Spleen (tissue), 13 donors: Measurements from ENCODE around the gene NOXO1. TPM values are rescaled to one million over a fixed set of nuclear protein-coding genes. Genes with fewer than 3 reads are reported as not detected.
A peak's percentile ranks its signal among the peaks of the same experiment; 100 is the strongest.

Experiments used
- DNase-seq: peaks from one replicate; pipeline ENCODE4 v3.0.0-alpha.2; 2020
- H3K27ac ChIP-seq, 8 donors: fragments of 200-600 bp; sonication (generic) in 7 of 8; 1 replicate in 4 of 8; 2 replicates in 4 of 8; pipeline versions ENCODE4 v1.5.0 to v1.8.0; 2016 to 2021; ENCODE audit warnings: inconsistent platforms in 4 of 8, mild to moderate bottlenecking in 4 of 8, moderate library complexity in 1 of 8
- H3K27me3 ChIP-seq, 7 donors: fragments of 200-600 bp; sonication (generic) in 6 of 7; replicated peaks in 1 of 7; 1 replicate in 4 of 7; 2 replicates in 3 of 7; pipeline versions ENCODE4 v1.5.0 to v1.8.0; 2016 to 2021; ENCODE audit warnings: inconsistent platforms in 3 of 7, mild to moderate bottlenecking in 1 of 7
- H3K36me3 ChIP-seq, 6 donors: fragments of 200-600 bp; sonication (generic) in 5 of 6; 1 replicate in 4 of 6; 2 replicates in 2 of 6; pipeline versions ENCODE4 v1.5.0 to v1.8.0; 2016 to 2021; ENCODE audit warnings: inconsistent platforms in 2 of 6
- H3K4me1 ChIP-seq, 6 donors: fragments of 200-600 bp; sonication (generic) in 5 of 6; 1 replicate in 3 of 6; 2 replicates in 3 of 6; pipeline versions ENCODE4 v1.5.0 to v1.8.0; 2016 to 2021; ENCODE audit warnings: inconsistent platforms in 3 of 6
- H3K4me3 ChIP-seq, 8 donors: fragments of 200-600 bp; sonication (generic) in 7 of 8; 1 replicate in 4 of 8; 2 replicates in 4 of 8; pipeline versions ENCODE4 v1.5.0 to v1.8.0; 2016 to 2021; ENCODE audit warnings: inconsistent platforms in 4 of 8, mild to moderate bottlenecking in 4 of 8, moderate library complexity in 2 of 8
- H3K9me3 ChIP-seq, 8 donors: fragments of 200-600 bp; sonication (generic) in 7 of 8; 1 replicate in 4 of 8; 2 replicates in 4 of 8; pipeline versions ENCODE4 v1.5.0 to v1.8.0; 2016 to 2021; ENCODE audit warnings: inconsistent platforms in 4 of 8
- POLR2A ChIP-seq, 3 donors: fragments of 450-650 bp; IDR thresholded peaks; one replicate each; pipeline ENCODE4 v1.5.1; 2017; ENCODE audit warnings: antibody characterized with exemption in 3 of 3, mild to moderate bottlenecking in 1 of 3
- POLR2AphosphoS5 ChIP-seq, 3 donors: sonication (generic); formaldehyde crosslinking; IDR thresholded peaks; one replicate each; pipeline ENCODE4 v1.5.1; 2017; ENCODE audit warnings: antibody characterized with exemption in 3 of 3
- WGBS, 5 donors: extraction: QIAGEN DNeasy Blood & Tissue Kit in 3 of 5; methylation state at CpG; one replicate each; pipeline versions ENCODE4 v1.1.5 to v1.1.7; 2013 to 2018; 5-methylcytosine and 5-hydroxymethylcytosine counted together
- intact Hi-C: fragments of 100-400 bp; cut with DNase I; formaldehyde crosslinking; loops from one replicate; pipeline ENCODE4 v1.15.0; 2023; ENCODE audit warnings: low total_unique reads
- long read RNA-seq, 2 donors: transcript quantifications; one replicate each; lab custom pipeline, GENCODE V29; 2026
- polyA plus RNA-seq, 3 donors: library from polyadenylated mRNA; stranded (reverse); fragments of 200-250 nt; gene quantifications; one replicate each; pipeline ENCODE4 v1.2.1, GENCODE V29; 2013
- total RNA-seq, 7 donors: library from RNA; depleted of rRNA in 3 of 7; stranded (reverse); fragments of >200 nt in 3 of 7; fragmentation: NEBNext Ultra II Directional in 4 of 7; extraction: Animal tissue kit (Norgen Biotek cat#: 25700) in 4 of 7; gene quantifications; one replicate each; pipeline versions ENCODE4 v1.1.0 to v1.2.1, GENCODE V29; 2016 to 2021
- TF ChIP-seq, protein P1 (sequence below), 11 experiments: fragments of 200-600 bp in 7 of 11; fragments of 450-650 bp in 4 of 11; sonication (generic) in 4 of 11; IDR thresholded peaks in 8 of 11; conservative IDR thresholded peaks in 3 of 11; 1 replicate in 7 of 11; 2 replicates in 4 of 11; pipeline versions ENCODE4 v1.4.0 to v1.8.0; 2016 to 2021; ENCODE audit warnings: antibody characterized with exemption in 11 of 11, inconsistent platforms in 4 of 11, mild to moderate bottlenecking in 1 of 11
- donor health status: healthy with polysubstance abuse.
- donor health status: DM: no; HTN: no; CAD: no; lungs with moderate emphysema.
- donor health status: DM: no; HTN: no; CAD: no.
- donor health status: Bipolar disorder and iron deficiency.
- donor health status: healthy.
- donor health status: DM: no; HTN: no; CAD: no.
- donor health status: DM: yes; HTN: yes; CAD: no.

NOXO1 gene, protein sequence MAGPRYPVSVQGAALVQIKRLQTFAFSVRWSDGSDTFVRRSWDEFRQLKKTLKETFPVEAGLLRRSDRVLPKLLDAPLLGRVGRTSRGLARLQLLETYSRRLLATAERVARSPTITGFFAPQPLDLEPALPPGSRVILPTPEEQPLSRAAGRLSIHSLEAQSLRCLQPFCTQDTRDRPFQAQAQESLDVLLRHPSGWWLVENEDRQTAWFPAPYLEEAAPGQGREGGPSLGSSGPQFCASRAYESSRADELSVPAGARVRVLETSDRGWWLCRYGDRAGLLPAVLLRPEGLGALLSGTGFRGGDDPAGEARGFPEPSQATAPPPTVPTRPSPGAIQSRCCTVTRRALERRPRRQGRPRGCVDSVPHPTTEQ
- total RNA-seq (1 to 10 TPM in 1 of 7 donors, under 1 TPM in 2, not detected in 4; 0.30 to 1.4 (median 0.49) TPM), polyA plus RNA-seq (1 to 10 TPM in 1 of 3 donors, under 1 TPM in 2; 0.68 to 1.3 (median 0.96) TPM)
- long read RNA-seq, donor 1, result 0 reads
- long read RNA-seq, donor 2, result 0 reads

DNA sequence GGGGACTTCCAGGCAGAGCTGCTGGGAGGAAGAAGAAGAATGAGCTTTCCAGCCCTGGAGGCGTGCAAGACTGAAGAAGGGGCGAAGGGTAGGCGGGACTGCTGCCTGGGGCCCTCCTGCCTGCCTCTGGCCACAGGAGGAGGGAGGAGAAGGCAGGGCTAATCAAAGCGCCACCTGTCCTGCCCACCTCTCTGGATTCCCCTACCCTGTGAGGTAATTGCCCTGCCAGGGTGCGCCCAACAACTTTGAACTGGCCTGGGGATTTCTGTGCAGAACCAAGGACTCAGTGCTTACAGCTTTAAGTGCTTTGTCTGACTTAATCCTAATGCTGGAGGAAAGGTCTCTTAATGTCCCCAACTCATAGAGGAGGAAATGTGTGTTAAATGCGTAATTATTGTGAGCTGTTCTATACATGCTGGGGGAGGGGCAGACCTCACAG is at the start of gene NOXO1:
Gene NOXO1, minus strand, starts transcription at position 72 of the 439 bp plus-strand sequence. CDS start 290 bp downstream, outside the sequence.
- H3K27me3 ChIP-seq, result peaks cover 3 to 73% (median 41%) of the 10 kb centered on the region in 7 donors
- intact Hi-C loops, result no loop called here
- no peak for TF ChIP-seq POLR2AphosphoS5 (IDR thresholded peaks at IDR 0.05)
- TF ChIP-seq, protein P1, sequence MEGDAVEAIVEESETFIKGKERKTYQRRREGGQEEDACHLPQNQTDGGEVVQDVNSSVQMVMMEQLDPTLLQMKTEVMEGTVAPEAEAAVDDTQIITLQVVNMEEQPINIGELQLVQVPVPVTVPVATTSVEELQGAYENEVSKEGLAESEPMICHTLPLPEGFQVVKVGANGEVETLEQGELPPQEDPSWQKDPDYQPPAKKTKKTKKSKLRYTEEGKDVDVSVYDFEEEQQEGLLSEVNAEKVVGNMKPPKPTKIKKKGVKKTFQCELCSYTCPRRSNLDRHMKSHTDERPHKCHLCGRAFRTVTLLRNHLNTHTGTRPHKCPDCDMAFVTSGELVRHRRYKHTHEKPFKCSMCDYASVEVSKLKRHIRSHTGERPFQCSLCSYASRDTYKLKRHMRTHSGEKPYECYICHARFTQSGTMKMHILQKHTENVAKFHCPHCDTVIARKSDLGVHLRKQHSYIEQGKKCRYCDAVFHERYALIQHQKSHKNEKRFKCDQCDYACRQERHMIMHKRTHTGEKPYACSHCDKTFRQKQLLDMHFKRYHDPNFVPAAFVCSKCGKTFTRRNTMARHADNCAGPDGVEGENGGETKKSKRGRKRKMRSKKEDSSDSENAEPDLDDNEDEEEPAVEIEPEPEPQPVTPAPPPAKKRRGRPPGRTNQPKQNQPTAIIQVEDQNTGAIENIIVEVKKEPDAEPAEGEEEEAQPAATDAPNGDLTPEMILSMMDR (IDR thresholded peaks at IDR 0.05 in 8 of 11, conservative IDR thresholded peaks at IDR 0.05 in 3 of 11), result no peak
- no peak for TF ChIP-seq POLR2A (IDR thresholded peaks at IDR 0.05)

DNA sequence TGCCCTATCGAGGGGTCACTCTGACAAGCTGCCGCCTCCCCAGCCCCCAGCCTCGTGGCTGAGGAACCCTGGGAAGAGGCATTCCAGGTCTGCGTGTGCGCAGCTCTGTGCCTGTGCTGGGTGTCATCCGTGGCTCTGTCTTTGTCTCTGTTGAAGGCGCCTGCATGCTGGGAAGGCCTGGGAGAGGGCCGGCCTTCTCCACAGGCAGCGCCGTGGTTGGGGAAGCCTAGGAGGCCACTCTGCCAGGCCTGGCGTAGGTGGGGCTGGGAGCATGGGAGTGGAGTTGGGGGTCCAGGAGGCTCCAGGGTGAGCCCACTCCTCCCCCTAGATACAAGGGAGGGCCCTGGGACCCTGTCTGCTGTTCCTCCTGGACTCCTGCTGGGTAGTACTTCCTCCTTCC is 48.8 kb upstream of the NOXO1 start:
- H3K9me3 ChIP-seq, result no peaks in the 10 kb centered on the region
- H3K4me1 ChIP-seq, result peaks cover 8 to 95% (median 82%) of the 10 kb centered on the region in 6 donors
- H3K4me3 ChIP-seq, result peak overlapping the region in 5 of 8 donors; percentile 0 to 87 (median 70)
- H3K27ac ChIP-seq, result peak overlapping the region; percentile 15 to 90 (median 84)
- WGBS, 5 donors, result 52 to 85% (median 76%) methylated on average over 7 to 11 of the region's 11 CpGs
- intact Hi-C loops, result no loop called here
- TF ChIP-seq, protein P1 (IDR thresholded peaks at IDR 0.05 in 8 of 11, conservative IDR thresholded peaks at IDR 0.05 in 3 of 11), result no peak
- TF ChIP-seq POLR2A (IDR thresholded peaks at IDR 0.05), result no peak
- no peak for TF ChIP-seq POLR2AphosphoS5 (IDR thresholded peaks at IDR 0.05)
- DNase-seq, result no peak
- peaks cover 0 to 41% (median 7%) of the 10 kb centered on the region in 7 donors for H3K27me3 ChIP-seq
- H3K36me3 ChIP-seq, result peaks cover 0 to 15% (median 0%) of the 10 kb centered on the region in 6 donors

More for the DNA sequence above, at the start of gene NOXO1:
- Histone ChIP-seq H3K36me3 (peaks cover 11 to 45% (median 37%) of the 10 kb centered on the region in 6 donors), H3K27ac (no peak within 1 kb of the TSS), H3K9me3 (no peaks in the 10 kb centered on the region), H3K4me3 (no peak within 1 kb of the TSS), H3K4me1 (peaks cover 16 to 53% (median 35%) of the 10 kb centered on the region in 6 donors)
- no peak for DNase-seq
- WGBS, 5 donors, result 21 to 41% (median 33%) methylated on average over 5 to 6 of the region's 6 CpGs

DNA sequence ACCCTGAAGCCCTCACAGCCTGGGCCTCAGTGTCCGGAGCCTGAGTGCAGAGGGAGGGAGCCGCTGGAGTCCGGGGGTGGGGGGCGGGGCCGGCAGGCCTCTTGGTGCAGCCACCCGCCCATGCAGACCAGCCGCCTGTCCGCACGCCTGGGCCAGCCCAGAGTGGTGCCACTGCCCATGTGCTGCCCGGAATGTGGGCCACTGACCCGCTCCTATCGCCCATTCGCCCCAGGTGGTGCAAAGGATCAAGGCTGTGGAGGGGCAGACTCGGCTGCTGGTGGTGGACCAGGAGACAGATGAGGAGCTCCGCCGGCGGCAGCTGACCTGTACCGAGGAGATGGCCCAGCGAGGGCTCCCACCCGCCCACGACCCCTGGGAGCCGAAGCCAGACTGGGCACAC is 48.1 kb upstream of the NOXO1 start:
- 60 to 85% (median 76%) methylated on average over 9 to 22 of the region's 22 CpGs for WGBS, 5 donors
- H3K4me1 ChIP-seq, result peaks cover 8 to 96% (median 82%) of the 10 kb centered on the region in 6 donors
- intact Hi-C loops, result loop anchor here (5.0 kb wide), 1 partner anchor 123 kb away; no protein-coding TSS in a partner anchor
- H3K27ac ChIP-seq, result peak overlapping the region in 6 of 8 donors; percentile 80 to 90 (median 86)
- TF ChIP-seq, protein P1 (IDR thresholded peaks at IDR 0.05 in 8 of 11, conservative IDR thresholded peaks at IDR 0.05 in 3 of 11), result no peak
- TF ChIP-seq POLR2A (IDR thresholded peaks at IDR 0.05) (no peak), POLR2AphosphoS5 (IDR thresholded peaks at IDR 0.05) (no peak)
- peaks cover 0 to 15% (median 0%) of the 10 kb centered on the region in 6 donors for H3K36me3 ChIP-seq
- peak; percentile 75 for DNase-seq
- peak overlapping the region in 6 of 8 donors; percentile 66 to 87 (median 71) for H3K4me3 ChIP-seq
- peaks cover 0 to 48% (median 7%) of the 10 kb centered on the region in 7 donors for H3K27me3 ChIP-seq
- no peaks in the 10 kb centered on the region for H3K9me3 ChIP-seq
